ENCODE data around the gene GABBR2. TPM values are rescaled to one million over a fixed set of nuclear protein-coding genes. Genes with fewer than 3 reads are reported as not detected.
A peak's percentile ranks its signal among the peaks of the same experiment; 100 is the strongest.
"Not testable (repeated sequence)": the region's sequence is repeated elsewhere in the genome, so short reads cannot be mapped to it uniquely, and the experiment has no call there.

GABBR2 gene
- total RNA-seq, 1 experiment from 2014 or later = 0.74 TPM

DNA sequence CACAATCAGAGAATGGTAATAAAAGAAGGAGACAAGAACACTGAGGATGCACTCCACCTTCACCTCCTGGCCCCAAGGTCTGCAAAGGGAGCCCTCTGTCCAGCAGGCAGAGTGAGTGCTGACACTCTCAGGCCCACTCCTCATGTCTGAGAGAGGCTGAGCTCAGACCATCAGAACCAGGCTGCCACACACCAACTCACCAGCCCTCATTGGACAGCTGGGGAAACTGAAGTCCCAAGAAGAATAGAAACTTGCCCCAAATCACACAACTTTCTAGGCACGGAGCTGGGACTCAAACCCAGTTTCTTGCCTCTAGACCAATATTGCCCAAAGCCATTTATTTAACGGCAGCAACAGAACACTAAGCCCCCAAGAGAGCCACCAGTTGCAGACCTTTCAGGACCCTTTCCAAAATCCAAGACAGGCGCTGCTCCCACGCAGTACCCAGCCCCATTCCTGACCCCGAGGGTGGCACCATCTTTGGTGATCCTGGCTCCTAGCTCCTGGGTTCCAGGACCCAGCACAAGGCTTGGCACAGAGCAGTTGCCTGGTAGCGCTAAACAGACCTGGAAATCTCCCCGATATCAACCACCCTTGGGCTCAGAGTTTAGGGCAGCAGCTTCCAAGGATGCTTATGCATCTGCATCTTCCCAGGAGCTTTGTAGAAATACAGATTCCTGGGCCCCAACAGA lies 192.4 kb downstream of the GABBR2 start:
- no peak for DNase-seq (ENCODE audit: low spot score)

GRCh38 chr9:98515506-98516204 lies 193.1 kb downstream of the GABBR2 start:
- DNase-seq (ENCODE audit: low spot score) = no peak

- no peak for DNase-seq (ENCODE audit: low spot score)
These were observed 193.9 kb downstream of the GABBR2 start for GRCh38 chr9:98514841-98515240.

GRCh38 chr9:98508217-98508919 lies 200.4 kb downstream of the GABBR2 start:
- DNase-seq (ENCODE audit: low spot score) = not testable (repeated sequence)

DNA sequence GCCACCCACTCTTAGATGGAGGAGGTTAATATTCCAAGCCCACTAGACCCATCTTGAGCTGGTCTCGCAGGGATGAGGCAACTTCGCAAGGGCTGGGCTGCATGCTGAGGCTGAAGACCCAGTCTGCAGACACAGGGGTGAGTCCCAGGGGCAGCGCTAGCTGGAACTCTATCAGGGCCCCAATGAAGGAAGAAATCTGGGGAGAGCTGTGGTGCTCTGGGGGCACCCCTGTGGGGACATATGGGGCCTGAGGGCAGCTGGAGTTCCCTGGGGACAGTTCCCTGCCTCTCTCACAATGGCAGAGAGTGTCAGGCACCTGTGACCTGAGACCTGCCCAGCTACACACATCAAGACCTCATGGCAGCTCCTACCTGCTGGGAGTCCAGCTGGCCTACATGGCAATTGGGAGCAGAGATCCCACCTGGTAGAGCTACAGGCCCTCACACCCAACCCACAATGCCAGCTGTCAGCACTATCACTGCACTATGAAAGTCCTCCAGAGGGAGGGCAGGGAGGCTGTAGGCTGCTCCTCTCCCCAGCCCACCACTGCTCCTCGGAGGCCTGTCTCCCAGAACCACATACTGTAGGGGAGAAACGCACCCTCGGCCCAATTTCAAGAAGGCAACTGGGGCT lies 202.2 kb downstream of the GABBR2 start:
- DNase-seq (ENCODE audit: low spot score) = no peak

DNA sequence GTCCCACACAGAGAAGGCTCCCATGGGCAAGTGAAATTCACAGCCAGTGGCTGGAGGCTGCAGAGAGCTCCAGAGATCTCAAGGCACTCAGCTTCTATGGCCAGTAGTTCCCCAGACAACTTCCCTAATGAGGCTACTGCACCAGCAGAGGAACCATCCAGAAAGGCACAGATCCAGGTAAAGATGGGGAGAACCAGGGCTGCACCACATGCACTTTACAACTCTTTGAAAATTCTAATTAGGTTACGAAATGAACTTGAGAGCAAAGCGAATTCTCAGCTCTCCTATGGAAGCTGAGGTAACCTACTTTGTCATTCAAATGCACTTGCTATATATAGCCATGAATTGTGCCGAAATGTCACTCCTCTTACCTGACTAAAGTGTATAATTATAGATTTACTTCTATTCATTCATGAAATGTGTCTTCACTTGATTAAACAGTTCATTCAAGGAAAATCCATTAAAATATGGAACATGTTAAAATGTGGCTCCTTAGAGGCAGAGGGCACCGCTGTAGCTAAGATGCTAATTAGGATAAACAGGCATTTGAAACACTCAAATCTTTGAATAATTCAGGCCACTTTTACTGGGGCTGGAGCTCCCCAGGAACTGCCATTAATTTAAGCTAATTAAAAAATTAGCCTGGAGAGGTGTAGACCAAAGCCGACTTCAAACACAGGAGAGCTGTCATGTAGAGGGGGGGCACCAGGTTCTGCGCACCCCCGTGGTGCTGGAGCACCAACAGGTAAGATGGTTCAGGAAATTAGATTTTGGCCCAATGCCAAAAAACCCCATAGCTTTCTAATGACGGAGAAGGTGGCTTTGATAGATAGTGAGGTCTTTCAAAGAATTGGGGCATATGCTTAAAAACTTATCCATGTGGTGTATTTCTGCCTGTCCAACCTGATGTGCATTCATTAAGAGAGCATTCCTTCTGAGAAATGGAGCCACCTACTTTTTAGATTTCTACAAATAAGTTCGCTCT lies 204.1 kb downstream of the GABBR2 start:
- no peak for DNase-seq (ENCODE audit: low spot score)

- no peak for DNase-seq (ENCODE audit: low spot score)
These were observed 204.9 kb downstream of the GABBR2 start for GRCh38 chr9:98503867-98504266.

DNA sequence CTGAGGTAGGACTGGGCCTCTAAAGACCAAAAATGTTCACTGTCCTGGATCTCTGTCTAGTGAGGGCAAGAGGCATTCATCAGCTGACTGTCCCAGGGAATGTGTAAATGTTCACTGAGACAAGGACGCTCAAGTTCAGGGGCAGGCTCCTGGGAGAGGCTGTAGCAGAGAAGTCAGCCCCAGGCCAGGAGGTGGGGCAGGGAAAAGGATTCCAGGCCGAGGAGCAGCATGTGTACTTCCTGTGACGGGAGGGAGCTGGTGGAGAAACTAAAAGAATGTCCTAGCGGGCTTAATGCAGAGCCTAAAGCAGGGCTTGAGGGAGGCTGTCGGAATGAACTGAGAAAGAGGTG lies 205.8 kb downstream of the GABBR2 start:
- DNase-seq (ENCODE audit: low spot score) = no peak

GRCh38 chr9:98502311-98502975 lies 206.3 kb downstream of the GABBR2 start:
- DNase-seq (ENCODE audit: low spot score) = no peak

DNA sequence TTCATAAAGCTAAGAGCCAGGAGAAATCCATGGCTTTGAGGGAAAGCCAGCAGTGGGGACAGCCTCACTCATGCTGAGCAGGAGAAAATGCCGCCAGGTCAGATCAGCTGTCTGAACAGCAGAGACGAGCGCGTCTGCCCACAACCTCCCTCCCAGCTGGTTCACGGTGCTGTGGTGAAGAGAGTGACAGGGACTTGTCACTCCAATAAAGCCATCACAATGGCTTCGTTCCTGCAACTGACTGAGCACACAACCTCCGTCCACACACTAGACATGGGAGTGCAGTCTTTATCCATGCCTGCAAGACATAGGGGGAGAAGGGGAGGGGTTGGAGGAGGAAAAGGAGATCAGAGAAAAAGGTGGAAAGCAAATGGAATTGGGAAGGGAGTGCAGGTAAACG lies 206.9 kb downstream of the GABBR2 start:
- DNase-seq (ENCODE audit: low spot score) = no peak

DNA sequence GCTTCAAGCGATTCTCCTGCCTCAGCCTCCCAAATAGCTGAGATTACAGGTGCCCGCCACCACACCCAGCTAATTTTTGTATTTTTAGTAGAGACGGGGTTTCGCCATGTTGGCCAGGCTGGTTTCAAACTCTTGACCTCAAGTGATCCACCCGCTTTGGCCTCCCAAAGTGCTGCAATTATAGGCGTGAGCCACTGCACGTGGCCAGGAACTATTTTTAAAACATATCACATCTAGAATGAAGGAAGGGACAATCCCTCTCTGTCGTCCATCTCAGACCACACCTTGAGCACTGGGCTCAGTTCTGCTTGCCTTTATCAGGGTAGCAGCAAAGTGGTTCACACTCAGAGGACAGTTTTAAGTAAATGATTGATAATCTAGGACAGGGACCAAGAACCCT lies 207.5 kb downstream of the GABBR2 start:
- DNase-seq (ENCODE audit: low spot score) = not testable (repeated sequence)

GRCh38 chr9:98500337-98500919 lies 208.3 kb downstream of the GABBR2 start:
- no peak for DNase-seq (ENCODE audit: low spot score)

GRCh38 chr9:98495530-98495929 lies 213.2 kb downstream of the GABBR2 start:
- no peak for DNase-seq (ENCODE audit: low spot score)

- DNase-seq (ENCODE audit: low spot score) = no peak
These were observed 213.9 kb downstream of the GABBR2 start for GRCh38 chr9:98494852-98495251.

DNA sequence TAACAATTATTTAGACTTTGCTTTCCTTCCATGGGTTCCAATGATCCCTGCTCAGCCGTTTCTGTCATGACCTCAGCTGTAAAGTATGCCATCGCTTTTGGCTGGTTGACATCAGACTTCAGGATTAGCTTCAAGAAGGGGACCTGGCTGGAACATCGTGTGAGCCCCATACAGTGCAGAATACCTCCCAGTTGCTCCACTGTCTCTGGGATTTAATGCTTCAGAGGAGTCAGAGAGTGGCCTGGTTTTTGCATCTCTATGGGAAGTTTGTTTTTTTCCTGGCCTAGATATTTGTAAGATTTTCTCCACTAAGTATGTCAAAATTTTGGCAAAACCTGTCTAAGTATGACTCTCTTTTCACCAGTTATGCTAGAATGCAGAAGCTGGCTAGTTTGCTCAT lies 216.9 kb downstream of the GABBR2 start:
- no peak for DNase-seq (ENCODE audit: low spot score)

- no peak for DNase-seq (ENCODE audit: low spot score)
These were observed 217.5 kb downstream of the GABBR2 start for GRCh38 chr9:98491231-98491651.

DNA sequence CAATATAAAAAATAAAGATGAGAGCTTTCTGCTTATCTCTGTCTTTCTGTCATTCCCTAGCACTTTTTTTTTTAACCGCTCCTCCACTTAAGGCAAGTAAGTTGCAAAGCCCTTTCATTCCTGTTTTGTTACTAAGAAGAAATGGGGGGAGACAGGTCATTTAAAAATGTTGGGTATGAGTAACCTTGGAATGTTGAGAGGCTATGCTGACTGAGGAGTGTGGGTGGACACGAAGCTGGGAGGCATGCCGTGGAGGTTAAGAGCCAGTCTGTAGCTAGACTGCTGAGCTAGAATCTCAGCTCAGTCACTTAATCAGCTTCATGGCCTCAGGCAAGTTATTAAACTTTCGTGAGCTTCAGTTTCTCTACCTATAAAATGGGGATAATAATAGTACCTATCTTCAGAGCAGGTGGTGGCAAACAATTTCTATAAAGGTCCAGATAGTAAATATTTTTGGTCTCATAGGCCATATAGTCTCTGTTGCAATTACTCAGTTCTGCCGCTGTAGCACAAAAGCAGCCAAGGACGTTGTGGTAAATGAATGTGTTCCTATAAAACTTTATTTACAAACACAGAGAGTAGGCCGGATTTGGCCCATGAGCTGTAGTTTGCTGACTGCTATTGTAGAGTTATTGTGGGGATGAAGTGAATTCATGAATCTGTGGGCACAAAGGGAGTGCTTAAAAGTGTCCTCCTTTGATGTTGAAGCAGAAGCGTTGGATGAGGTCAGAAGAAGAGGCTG lies 220.0 kb downstream of the GABBR2 start:
- DNase-seq (ENCODE audit: low spot score) = peak; percentile 94

GRCh38 chr9:98485706-98486105 lies 223.0 kb downstream of the GABBR2 start:
- DNase-seq (ENCODE audit: low spot score) = no peak

GRCh38 chr9:98484162-98484561 lies 224.6 kb downstream of the GABBR2 start:
- no peak for DNase-seq (ENCODE audit: low spot score)

DNA sequence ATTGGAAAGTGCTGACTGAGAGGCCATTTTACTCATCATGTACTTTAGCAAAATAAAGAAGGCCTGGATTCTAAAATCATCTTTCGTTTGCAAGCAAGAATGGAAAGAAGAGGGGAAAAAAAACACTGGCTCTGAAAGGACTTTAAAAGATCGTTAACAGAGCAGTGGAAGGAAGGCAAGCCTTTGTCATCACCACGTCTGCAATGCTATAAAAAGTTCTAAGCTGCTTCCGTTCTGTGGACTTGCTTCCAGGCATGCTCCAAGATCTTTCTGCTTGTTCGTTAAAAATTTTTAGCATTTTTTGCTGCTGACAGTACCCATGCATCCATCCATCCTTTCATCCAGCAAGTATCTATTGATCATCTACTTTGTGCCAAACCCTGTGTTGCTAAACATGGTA lies 226.5 kb downstream of the GABBR2 start:
- DNase-seq (ENCODE audit: low spot score) = peak; percentile 62

Measured in A172 (cell line).